Osteoblast (primary cell): ENCODE measurements around the gene BAD. TPM values are rescaled to one million over a fixed set of nuclear protein-coding genes. Genes with fewer than 3 reads are reported as not detected.

Experiments used
- DNase-seq: peaks from one replicate; pipeline ENCODE4 v3.0.0; 2011; ENCODE audit warnings: low spot score, mixed read lengths; ENCODE audit not compliant: insufficient read length; ENCODE audit errors: missing footprints
- H2AFZ ChIP-seq: 2 replicates; pipeline ENCODE4 v1.6.0; 2011; ENCODE audit warnings: mild to moderate bottlenecking, low read length
- H3K27ac ChIP-seq: 2 replicates; pipeline ENCODE4 v1.5.1; 2011; ENCODE audit warnings: mild to moderate bottlenecking, low read depth, low read length, moderate library complexity
- H3K27me3 ChIP-seq: 2 replicates; pipeline ENCODE4 v1.6.0; 2012; ENCODE audit warnings: mild to moderate bottlenecking, control low read depth, inconsistent platforms, low read length, moderate library complexity; ENCODE audit not compliant: insufficient read depth
- H3K36me3 ChIP-seq: 2 replicates; pipeline ENCODE4 v1.5.1; 2011; ENCODE audit warnings: mild to moderate bottlenecking, low read length, control low read depth, moderate library complexity; ENCODE audit not compliant: insufficient read depth
- H3K4me1 ChIP-seq: 2 replicates; pipeline ENCODE4 v1.5.1; 2011; ENCODE audit warnings: mild to moderate bottlenecking, low read length, control low read depth, moderate library complexity; ENCODE audit not compliant: insufficient read depth
- H3K4me2 ChIP-seq: 2 replicates; pipeline ENCODE4 v1.6.0; 2011; ENCODE audit warnings: mild to moderate bottlenecking, low read length; ENCODE audit not compliant: insufficient read depth
- H3K4me3 ChIP-seq: fragments of 200-600 bp; sonication (generic); 3 replicates; pipeline ENCODE4 v1.5.1; 2012; ENCODE audit warnings: mild to moderate bottlenecking, low read length, inconsistent platforms; ENCODE audit not compliant: insufficient read depth
- H3K79me2 ChIP-seq: 2 replicates; pipeline ENCODE4 v1.6.0; 2012; ENCODE audit warnings: mild to moderate bottlenecking, low read length, control low read depth, inconsistent platforms; ENCODE audit not compliant: insufficient read depth
- H3K9me3 ChIP-seq: 2 replicates; pipeline ENCODE4 v1.5.1; 2011; ENCODE audit warnings: low read depth, low read length, control low read depth
- H4K20me1 ChIP-seq: 2 replicates; pipeline ENCODE4 v1.6.0; 2012; ENCODE audit warnings: mild to moderate bottlenecking, low read length, control low read depth; ENCODE audit not compliant: insufficient read depth
- total RNA-seq: library from RNA; depleted of rRNA; stranded (reverse); fragments of >200 nt; gene quantifications from 2 replicates; pipeline ENCODE4 v1.2.3, GENCODE V29; 2012
- TF ChIP-seq, protein P1 (sequence below): IDR thresholded peaks from 2 replicates; pipeline ENCODE4 v1.5.1; 2011; ENCODE audit warnings: mild to moderate bottlenecking, low read depth, low read length, moderate library complexity; ENCODE audit errors: extremely low read depth

BAD gene
- total RNA-seq, 1 donor, result 70.9 TPM

DNA sequence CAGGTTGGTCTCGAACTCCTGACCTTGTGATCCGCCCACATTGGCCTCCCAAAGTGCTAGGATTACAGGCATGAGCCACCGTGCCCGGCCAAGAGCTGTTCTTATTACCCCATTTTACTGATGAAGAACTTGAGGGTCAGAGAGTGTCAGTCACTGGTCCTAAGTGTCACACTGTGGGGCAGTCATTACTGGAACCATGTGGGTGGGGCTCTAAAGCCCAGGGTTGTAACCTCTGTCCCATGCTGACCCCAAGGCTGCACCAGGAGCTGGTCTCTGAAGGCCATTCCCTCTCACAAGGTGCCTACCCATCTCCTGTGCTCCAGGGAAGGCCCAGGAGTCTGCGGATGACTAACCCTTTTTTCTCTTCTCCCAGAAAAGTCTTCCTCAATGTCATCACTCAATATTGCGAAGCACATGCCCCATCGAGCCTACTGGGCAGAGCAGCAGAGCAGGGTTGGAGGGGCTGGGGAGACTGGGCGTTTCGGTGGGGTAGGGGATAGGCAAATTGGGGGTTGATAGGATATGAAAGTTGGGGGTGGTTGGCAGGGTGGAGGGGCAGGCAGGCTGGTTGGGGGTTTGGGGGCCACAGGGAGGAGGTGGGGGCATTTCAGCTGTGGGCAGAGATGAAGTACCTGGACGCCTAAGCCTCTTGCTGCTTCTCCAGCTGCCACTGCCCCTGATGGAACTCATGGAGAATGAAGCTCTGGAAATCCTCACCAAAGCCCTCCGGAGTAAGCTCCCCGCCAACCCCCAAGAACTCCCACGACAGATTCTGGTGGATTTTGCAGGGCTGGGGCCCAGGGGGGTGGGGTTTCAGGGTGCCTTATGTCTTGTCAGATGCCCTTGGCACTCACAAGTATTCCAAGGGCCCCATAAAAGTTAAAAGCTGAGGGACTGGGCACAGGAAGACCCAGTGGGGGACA is 18.9 kb upstream of the BAD start:
- Histone ChIP-seq H3K27me3 (peaks cover 26% of the 10 kb centered on the region), H3K27ac (no peak overlapping the region), H3K79me2 (peaks cover 13% of the 10 kb centered on the region), H2AFZ (no peak overlapping the region), H3K4me1 (peaks cover 21% of the 10 kb centered on the region), H3K4me3 (no peak overlapping the region), H3K36me3 (no peaks in the 10 kb centered on the region), H3K4me2 (no peak overlapping the region), H4K20me1 (peaks cover 4% of the 10 kb centered on the region), H3K9me3 (no peaks in the 10 kb centered on the region)
- TF ChIP-seq, protein P1, sequence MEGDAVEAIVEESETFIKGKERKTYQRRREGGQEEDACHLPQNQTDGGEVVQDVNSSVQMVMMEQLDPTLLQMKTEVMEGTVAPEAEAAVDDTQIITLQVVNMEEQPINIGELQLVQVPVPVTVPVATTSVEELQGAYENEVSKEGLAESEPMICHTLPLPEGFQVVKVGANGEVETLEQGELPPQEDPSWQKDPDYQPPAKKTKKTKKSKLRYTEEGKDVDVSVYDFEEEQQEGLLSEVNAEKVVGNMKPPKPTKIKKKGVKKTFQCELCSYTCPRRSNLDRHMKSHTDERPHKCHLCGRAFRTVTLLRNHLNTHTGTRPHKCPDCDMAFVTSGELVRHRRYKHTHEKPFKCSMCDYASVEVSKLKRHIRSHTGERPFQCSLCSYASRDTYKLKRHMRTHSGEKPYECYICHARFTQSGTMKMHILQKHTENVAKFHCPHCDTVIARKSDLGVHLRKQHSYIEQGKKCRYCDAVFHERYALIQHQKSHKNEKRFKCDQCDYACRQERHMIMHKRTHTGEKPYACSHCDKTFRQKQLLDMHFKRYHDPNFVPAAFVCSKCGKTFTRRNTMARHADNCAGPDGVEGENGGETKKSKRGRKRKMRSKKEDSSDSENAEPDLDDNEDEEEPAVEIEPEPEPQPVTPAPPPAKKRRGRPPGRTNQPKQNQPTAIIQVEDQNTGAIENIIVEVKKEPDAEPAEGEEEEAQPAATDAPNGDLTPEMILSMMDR, result no peak
- DNase-seq, result peak; percentile 73

DNA sequence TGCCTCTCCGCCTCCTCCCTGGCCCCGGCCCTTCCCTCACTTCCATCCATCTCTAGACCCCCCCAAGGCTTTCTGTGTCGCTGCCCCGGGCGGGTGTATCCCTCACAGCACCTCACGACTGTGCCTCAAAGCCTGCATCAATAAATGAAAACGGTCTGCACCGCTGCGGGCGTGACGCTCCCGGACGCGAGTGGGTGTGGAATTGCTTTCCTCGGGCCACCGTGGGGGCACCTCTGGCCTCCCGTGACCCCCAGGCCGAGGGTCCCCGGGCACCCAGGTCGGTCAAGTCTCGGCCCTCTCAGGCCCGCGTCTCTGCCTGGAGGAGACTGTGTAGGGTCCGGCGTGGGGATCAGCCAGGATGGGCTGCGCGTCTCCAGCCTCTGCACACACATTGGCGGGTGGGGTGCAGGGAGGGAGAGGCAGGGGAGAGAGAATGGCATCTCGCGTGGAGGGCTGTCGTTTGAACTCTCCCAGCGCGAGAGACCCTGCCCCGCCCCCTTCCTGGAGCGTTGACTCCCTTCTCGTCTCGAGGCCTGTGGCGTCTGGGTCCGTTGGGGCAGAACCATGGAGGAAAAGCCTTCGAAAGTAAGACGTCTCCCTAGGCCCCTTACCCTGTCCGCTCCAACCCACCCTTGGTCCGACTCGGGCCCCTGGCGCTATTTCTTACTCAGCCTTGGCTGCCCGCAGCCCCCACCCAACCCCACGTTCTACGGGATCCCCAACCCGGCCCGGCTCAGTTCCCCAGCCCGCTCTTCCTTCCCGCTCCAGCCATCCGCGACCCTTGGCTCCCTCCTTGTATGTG is 15.6 kb upstream of the BAD start, which contains the start of gene CATSPERZ:
Gene CATSPERZ, plus strand, starts transcription at position 512 of the 802 bp plus-strand sequence. Its CDS starts 53 bp downstream, at position 565.
- peak within 1 kb of the TSS; percentile 76 for H2AFZ ChIP-seq
- H3K4me2 ChIP-seq, result peak within 1 kb of the TSS; percentile 74

DNA sequence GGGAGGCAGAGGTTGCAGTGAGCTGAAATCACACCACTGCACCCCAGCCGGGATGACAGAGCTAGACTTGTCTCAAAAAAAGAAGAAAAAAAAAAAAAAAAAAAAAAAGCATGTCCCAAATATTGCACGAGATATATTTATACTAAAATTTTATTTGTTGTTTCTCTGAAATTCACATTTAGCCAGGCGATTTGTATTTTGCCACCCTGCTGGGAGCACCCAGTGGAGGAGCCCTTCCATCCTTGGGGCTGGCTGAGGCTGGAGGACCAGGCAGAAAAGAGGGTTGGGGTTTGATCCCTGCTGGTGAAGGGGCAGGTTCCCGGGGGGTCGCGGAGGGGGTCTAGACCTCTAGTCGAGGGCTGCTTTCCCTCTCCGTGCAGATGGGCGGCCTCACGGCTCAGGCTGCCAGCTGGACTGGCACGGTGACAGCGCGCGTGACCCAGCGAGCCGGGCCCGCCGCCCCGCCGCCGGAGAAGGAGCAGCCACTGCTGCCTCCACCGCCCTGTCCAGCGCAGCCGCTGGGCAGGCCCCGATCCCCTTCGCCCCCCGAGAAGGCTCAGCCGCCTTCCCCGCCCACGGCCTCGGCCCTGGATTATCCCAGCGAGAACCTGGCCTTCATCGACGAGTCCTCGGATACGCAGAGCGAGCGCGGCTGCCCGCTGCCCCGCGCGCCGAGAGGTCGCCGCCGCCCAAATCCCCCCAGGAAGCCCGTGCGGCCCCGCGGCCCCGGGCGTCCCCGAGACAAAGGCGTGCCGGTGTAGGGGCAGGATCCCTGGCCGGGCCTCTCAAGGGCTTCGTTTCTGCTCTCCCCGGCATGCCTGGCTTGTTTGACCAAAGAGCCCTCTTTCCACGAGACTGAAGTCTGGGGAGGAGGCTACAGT is 14.7 kb upstream of the BAD start:
- Histone ChIP-seq H3K79me2 (no peaks in the 10 kb centered on the region), H3K27ac (no peak overlapping the region), H3K4me2 (peak overlapping the region; percentile 74), H3K36me3 (no peaks in the 10 kb centered on the region), H3K4me3 (peak overlapping the region; percentile 64), H3K9me3 (no peaks in the 10 kb centered on the region), H4K20me1 (no peaks in the 10 kb centered on the region), H2AFZ (peak overlapping the region; percentile 76), H3K4me1 (peaks cover 10% of the 10 kb centered on the region), H3K27me3 (peaks cover 67% of the 10 kb centered on the region)
- peak; percentile 94 for DNase-seq
- TF ChIP-seq, protein P1, result no peak

More for the DNA sequence above, 15.6 kb upstream of the BAD start, which contains the start of gene CATSPERZ:
- no peaks in the 10 kb centered on the region for H3K36me3 ChIP-seq
- H3K9me3 ChIP-seq, result no peaks in the 10 kb centered on the region
- H3K27ac ChIP-seq, result no peak within 1 kb of the TSS
- H3K79me2 ChIP-seq, result no peaks in the 10 kb centered on the region
- no peaks in the 10 kb centered on the region for H4K20me1 ChIP-seq
- H3K4me1 ChIP-seq, result peaks cover 15% of the 10 kb centered on the region
- TF ChIP-seq, protein P1, result no peak
- peaks cover 59% of the 10 kb centered on the region for H3K27me3 ChIP-seq
- H3K4me3 ChIP-seq, result peak within 1 kb of the TSS; percentile 64
- peak; percentile 72 for DNase-seq
